Activated CD4-positive, CD25-positive, alpha-beta regulatory T cell treated with anti-CD3 and anti-CD28 coated beads, Interleukin-2, amount 50 U/mL, for 72 hours (primary cell): ENCODE measurements around the gene BBIP1.
"Not testable (repeated sequence)": the region's sequence is repeated elsewhere in the genome, so short reads cannot be mapped to it uniquely, and the experiment has no call there.

Source experiments
- DNase-seq: peaks from one replicate; pipeline ENCODE4 v3.0.0; 2021

BBIP1 gene

DNA sequence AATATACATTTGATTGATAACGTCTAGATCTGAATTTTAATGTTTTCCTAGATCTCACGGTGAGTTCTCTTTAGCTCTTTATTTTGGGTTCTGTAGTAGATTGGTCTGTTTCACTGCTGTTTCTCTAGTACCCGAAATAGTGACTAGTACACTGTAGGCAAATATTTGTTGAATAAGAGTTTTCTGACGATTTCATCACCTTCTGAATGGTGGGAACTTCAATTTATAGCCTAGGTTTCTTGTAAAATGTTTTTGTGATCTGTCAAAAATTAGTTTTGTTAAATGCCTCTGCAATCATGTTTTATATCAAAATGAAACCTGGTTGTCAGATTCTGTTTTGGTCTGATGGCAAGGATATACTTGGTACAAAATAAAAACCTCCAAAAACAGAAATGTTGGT, 37.1 kb downstream of the BBIP1 start:
- DNase-seq, result no peak

DNA sequence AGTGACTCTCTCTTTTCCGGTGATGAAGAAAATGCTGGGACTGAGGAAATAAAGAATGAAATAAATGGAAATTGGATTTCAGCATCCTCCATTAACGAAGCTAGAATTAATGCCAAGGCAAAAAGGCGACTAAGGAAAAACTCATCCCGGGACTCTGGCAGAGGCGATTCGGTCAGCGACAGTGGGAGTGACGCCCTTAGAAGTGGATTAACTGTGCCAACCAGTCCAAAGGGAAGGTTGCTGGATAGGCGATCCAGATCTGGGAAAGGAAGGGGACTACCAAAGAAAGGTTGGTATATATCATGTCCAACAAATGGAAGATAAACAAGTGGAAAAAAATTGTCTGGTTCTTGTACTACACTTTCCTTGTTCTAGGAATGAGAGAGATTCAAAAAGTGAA, 37.7 kb downstream of the BBIP1 start:
- no peak for DNase-seq

DNA sequence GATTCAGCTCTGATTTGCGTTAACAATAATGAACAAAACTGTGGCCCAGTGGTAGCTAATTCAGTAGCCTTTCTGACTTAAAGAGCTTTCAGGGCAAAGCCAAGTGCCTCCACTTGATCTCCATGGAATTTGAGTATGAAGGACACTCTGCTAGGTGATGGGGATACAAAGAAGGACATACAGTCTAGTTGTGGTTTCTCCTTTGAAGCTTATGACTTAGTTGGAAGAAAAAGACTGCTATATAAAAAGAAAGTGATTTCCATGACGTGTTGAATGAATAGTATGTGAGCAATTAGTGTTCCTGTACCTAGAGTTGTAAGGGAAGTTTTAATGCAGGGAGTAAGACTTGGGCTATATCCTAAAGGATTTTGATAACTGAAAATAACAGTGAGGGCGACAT, 39.0 kb downstream of the BBIP1 start:
- DNase-seq, result no peak

DNA sequence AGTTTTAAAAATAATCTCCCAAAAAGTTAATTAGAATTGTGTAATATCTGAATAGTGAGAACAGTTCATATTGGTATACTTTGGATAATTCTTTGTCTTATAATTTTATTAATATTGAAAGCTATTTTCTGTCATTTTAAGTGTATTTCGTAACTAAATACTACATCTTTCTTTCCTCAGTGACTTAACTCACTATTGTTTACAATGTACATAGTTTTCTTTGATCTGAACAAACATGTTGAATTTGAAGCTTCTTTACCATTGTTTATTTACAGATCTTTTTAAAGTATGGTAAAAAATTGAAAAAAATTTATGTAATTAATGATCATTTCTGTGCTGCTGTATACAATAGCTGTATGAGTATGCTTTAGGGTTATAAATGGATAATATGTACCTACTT, 42.2 kb downstream of the BBIP1 start:
- DNase-seq, result no peak

DNA sequence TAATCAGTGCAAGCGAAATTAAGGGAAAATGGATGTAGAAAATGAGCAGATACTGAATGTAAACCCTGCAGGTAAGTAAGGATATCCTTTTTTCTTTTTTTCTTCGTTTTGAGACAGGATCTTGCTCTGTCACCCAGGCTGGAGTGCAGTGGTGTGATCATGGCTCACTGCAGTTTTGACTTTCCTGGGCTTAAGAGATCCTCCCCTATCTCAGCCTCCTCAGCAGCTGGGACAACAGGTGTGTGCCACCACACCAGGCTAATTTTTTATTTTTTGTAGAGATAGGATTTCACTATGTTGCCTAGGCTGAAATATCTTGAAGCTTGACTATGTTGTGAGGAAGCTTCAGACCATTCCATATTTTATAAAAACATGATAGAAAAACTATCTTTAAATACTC, 43.0 kb downstream of the BBIP1 start:
- DNase-seq, result no peak

DNA sequence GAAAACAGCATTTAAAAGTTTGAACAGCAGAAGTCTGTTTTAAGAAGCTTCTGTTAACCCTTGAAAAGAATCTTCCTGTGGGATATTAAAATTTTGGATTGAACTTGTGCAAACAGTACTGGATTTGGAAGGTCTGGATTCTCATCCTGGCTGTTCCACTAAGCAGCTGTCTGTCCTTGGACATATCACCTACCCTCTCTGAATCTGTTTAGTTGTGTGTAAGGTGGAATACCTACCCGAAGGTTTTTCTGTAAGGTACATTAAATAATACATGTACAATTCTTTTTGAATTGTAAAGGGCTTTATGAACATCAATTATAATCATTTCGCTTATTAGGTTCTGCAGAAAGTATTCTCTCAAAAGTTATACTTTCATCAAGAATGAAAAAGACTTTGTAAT, 45.0 kb downstream of the BBIP1 start:
- DNase-seq, result no peak

DNA sequence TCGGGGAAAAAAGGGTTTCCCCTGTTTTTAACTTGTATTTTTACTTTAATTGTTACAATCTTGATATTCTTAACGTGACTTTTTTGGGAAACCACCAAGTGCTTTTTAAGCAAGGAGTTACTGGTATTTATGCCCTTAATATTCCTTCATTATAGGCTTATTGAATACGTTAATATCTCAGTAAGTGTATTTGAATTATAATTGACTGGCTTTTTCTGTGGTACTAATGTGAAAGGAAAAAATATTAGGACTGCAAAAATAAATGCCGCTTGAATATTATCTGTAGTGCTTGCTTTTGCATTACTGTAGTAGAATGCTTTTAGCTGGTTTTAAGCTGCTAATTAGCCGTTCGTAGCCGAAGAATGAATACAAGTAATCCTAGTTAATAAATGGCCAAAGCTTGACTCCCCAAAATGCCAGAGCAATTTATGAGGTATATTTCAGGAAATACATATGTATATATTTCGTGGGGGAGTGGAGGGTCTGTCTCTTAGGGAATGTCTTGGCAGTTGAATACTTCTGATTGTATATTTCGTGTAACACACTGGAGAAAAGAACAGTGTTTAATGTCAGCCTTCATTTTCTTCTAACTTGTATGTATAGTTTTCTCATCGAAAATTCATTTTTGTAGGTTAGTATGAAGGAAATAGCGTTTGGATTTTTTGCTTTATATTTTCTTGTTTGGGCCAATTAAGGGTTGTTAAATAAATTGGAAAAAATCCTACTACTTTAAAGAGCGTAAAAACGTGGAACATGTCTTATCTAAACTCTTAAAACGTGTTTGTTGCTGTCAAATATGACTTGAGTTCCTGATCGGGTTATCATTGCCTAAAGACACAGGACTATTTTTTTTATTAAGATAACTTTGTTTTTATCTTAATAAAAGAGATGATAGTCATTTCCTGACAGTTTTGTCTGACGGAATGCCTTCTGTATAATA, 45.7 kb downstream of the BBIP1 start:
- no peak for DNase-seq

DNA sequence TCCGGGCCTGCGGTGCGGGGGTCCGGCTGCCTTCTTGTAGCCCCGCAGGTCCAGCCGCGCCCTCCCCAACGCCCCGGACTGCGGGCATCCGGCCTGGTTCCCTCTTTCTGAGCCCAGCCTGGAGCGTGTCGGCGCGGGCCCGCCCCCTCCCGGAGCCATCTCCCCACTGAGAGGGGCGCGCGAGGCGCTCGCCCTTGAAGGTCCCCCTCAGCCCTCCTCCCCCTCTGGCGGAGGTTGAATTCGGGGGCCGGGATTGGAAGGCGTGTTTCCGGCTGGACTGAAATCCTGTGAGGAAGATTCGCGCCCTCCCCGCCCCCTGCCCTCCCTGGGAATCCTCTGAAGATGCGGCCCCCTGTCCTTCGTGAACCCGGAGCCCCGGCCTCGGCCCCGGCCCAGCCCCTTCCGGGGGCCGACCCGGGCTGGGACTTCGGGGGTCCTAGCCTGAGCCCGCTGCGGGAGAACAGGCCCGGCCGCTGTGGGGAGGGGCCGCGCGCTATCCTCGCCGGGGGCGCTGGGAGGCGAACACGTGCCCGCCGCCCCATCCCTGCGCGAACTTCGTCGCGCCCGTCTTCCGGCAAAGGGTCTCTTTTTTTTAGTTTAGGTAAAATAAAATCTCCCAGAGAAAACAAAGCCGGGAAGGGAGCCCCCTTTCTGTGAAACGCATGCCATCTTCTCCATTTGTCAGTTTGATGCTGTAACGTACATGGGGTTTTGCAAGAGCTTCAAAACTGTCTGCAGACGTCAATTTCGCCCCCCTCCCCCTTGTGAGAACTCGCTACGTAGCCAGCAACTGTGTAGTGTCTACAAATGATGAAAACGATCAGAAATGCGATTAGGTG, 46.6 kb downstream of the BBIP1 start:
- peak; percentile 71 for DNase-seq

DNA sequence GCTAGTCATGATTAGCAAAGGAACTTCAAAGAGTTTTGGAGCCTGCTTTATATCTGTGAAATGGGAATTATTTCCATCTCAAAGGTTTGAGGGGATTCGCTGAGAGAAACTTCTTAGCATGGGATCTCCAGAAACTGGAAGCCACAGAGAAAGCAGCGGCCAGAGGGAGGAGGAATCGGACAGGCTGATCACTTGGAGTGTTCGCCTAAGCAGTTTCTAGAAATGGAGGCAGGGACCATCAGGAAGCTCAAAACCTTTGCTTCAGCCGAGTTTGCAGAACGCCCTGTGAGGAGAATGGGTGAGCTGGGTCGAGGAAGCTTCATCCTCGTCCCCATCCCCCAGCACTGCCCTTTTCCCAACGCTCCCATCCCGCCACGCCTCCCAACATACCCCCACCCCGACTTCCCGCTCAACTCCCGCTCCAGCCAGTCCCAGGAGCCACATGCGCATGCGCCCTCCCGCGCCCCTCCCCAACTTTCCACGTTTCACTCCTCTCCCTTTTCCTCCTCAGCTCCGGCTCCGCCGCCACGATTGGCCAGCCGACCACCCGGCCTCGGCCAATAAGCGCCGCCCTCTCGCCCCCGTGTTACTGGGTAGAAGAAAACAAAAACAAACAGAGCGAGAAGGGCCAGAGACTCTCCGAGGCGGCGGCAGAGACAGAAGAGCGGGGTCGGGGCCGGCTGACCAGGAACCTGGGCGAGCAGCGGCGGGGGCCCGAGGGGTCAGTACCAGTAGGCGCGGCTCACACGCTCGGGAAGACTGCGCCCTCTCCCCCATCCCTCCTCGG, 47.5 kb downstream of the BBIP1 start, which contains the start of gene PDCD4:
PDCD4 (plus strand) TSS at position 631 of the 787 bp plus-strand sequence. CDS start 4,100 bp downstream, outside the sequence.
- peak; percentile 94 for DNase-seq

DNA sequence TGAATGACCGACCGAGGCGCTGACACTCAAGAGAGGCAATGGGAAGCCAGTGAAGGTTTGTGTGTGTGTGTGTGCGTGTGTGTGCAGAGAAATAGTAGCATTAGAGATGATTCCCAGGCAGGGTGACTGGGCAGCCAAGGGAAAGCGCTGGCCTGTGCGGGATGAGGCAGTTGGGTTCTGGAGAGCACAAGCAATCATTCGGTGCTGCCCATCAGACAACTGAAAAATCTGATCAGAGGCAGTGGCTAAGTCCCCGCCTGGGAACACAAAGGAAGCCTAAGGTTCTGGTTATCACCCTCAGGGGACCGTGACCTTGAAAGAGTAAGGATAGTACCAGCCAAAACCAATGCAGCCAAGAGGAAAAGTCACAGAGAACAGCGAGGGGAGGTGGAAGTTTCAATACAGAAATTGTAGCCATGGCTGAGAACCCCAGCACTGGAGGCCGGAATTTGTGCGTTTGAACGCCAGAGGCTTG, 48.1 kb downstream of the BBIP1 start:
- DNase-seq, result no peak

DNA sequence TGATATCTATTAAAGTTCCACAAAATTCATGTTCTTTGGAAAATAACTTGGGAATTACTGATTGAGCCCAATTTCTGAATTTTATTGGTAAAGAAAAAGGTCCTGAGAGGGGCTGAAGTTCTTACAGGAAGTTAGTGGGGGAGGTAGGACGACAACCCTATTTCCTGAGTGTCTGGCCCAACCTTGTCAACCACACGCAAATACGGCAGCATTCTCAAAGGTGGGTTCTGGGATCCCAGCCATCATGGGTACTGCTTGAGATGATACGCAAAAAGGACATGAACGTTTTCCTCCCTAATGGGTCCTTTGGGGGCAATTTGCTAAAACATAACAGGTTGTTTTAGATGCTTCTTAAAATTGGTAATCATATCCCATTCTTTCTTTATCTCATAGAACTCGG, 50.0 kb downstream of the BBIP1 start:
- DNase-seq, result no peak

DNA sequence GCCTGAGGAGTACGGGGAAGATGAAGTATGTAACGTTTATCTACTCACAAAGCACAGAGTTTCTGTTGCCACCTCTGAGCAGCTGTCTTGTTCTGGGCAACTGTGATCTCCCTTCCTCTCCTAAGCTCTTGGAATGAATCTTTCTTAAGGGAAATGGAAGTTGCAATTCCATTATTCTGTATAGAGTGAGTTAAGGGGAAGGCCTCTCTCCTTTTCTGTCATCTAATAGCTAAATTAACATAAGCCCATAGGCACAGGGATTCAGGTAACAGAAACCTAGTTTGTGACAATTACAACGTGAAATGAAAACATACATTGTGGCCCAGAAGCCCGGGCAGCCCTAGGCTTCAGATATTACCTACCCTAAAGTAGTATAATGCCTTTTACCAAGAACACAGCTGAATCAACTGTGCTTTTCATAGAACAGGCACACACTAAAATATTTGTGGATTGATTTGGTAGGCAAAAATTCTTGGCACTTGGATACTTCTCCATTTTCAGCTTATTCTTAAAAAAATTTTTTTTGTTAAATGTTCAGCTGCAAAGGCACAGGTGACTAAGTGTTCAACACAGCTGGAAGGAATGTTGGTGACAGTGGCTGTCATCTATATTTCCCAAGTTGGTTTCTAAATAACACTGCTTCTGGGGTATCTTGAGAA, 51.0 kb downstream of the BBIP1 start:
- DNase-seq, result no peak

DNA sequence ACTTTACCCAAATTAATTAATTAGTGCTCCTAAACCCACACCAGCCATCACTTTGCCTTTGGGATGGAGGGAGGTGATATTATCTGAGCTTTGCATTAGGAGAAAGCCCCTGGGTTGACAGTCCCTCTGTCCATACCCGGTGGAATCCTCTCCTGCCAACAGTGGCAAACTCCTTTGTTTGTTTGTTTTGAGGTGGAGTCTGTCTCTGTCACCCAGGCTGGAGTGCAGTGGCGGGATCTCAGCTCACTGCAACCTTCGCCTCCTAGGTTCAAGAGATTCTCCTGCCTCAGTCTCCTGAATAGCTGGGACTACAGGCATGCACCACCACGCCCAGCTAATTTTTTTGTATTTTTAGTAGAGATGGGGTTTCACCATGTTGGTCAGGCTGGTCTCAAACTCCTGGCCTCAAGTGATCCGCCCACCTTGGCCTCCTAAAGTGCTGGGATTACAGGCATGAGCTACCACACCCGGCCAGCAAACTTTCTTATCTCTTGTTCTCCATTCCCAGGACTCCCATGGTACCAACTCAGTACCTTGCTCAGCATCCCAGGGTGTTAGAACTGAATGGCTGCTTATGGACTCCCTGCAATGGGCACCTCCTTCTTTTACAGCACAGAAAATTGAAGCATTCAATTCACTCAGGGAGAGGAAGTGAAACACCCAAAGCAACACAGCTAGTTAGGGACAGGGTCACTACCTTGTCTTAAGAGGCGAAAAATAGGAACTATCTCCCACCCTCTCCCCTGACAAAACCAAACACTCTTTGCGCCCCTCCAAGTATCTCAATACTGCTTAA, 51.8 kb downstream of the BBIP1 start:
- not testable (repeated sequence) for DNase-seq

DNA sequence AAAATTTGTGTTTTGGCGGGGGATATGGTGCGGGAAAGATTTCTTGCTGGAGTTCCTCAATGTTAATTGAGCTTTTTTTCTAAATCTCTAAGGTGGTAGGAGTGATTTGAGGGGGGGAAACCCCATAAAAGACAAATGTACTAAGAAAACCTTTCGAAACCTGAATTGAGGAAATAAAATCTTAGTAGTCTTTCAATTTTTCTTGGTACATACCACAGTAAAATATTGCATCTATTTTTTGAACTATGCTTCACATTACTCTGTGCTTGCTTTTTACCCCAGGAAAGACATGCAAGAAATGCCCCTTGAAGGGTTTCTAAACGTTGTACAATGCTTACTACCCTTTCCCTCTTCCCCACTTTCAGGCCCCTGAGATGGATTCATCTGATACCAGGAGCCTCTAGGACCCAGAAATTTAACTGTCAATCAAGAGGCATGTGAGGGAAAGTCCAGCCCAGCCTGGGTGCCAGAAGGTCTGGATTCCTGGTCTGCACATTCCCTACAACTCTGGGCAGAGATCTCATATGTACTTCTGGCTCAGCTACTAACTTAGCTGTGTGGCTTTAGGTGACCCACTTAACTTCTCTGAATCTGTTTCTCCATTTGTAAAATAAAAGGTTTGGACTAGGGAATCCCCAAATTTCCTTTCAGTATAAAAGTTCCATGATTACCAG, 53.0 kb downstream of the BBIP1 start:
- DNase-seq, result no peak

DNA sequence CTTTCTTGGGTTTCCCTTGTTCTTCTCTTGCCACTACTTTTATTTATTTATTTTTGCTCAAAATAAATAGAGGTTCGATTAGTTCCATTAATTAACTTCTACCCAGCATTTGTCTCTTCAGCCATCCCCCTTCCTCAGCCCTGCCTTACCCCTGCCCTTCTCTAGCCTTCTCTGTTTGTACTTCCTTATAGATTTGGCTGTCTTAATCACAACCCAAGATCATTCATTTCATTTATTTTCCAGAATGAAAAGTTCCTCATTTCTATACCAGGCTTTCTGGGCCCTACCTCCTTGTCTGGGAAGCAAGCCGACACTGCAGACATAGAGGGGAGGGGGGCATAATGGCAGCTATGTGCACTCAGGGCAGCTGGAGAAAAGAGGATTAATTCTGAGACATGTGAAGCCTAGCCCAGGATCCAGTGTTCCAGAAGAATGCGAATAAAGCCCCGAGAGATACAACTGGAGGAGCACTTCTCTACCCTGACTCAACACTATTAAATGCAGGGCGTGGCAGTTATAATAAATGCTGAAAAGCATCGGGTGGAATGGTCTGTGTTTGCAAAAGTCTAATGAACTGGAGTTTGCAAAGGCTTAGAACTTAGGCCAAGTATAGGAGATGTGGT, 53.7 kb downstream of the BBIP1 start:
- no peak for DNase-seq

DNA sequence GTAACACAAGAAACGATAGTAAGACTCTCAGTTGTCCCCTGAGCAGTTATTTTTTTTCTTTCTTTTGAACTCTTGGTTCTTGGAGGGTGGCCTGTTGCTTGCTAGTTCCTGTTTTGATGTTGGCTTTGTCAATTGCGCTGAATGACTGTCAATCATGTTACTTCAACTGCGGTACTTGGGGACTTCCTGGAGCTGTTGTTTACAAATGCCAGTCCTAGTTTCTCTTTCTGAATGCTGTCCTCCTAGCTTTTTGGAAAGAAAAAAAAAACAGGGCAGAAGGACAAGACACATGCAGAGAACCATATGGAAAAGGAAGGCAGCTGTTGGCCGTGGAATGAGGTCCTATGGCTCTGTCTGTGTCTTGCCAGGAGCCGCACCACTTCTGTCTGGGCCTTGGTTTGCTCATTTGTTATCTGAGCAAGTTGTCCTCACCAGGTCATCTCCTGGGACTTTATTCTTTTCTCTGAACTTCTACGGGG, 54.3 kb downstream of the BBIP1 start:
- no peak for DNase-seq

DNA sequence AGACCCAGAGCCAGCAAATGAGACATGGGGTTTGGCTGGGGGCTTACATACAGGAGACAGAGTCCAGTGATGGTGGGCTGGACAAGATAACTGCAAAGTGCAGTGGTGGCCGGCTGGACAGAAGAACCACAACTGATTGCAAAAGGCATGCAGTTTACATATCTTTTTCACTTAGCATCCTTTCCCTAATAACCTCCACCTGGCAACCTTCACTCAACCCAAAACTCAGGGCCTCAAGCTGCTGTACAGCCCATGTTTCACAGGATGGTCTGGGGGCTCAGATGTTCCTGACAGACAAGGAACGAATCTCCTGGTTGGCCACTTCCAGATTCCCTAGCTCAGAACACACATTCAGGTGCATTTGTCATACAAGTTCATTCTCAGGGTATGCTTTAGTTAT, 55.0 kb downstream of the BBIP1 start:
- no peak for DNase-seq

DNA sequence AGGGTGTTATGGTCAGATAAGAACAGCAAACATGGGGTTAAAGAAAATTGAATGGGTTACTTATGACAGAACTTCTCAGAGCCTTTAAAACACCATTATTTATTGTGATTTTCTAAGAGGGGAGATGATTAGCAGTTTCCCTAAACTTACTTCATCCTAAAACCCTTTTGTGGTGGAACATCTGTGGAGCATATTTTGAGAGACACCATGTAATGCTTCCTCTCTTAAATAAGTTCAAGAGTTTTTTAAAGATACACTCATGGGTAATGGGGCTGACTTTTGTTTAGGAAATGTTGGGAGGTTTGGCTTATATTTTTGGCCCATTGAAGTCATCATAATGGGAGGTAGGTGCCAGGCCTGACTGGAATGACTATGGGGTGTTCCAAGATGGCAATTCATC, 55.6 kb downstream of the BBIP1 start:
- no peak for DNase-seq

DNA sequence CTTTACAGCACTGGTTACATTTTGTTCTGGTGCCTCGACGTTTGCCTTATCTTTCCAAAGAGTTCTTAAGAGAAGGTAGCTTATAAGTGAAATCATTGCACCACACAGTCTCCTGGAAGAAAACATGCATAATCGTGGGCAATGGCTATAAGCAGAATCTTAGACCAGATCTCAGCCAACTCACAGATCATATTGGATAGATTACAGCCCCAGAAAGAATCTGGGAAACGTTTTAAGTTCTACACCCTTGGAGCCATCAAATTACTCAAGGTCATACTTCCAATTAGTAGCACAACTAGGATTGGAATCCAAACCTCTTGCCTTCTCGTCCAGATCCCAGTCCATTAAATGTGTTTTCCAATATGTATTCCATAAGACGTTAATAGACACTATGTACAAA, 56.0 kb downstream of the BBIP1 start:
- DNase-seq, result no peak

DNA sequence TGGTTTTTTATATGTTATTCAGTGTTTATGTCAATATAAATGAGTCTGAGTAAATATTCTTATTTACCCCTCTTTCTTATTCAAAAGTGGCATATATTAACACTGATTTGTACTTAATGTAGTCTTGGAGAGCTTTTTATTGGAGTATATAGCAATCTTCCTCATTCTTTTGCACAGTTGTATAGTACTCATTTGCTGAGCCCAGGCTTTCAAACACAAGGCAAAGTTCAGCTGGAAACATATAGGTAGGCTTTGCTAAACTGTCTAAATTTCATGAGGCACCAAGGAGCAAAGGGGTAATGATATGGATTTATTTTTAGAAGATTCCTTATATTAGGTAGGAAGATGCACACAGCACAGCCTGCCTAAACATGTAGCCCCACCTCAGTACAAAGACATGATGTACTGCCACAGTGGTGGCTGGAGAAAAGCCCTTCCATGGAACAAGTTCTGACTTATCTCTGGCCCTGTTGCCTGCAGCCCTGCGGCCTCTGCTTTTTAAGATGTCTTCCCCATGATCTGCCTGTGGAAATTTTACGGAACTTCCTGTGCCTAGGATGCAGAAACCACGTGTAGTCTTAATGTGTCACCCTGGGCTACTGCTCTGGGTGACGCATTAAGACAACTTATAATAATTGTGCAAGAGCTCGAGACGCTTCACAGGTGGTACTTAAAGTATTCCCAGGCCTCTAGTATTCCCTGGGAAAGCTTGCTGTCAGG, 56.9 kb downstream of the BBIP1 start:
- no peak for DNase-seq
